ENCODE results near the gene GREB1L.
"Not testable (repeated sequence)": the region's sequence is repeated elsewhere in the genome, so short reads cannot be mapped to it uniquely, and the experiment has no call there.

The GREB1L gene

GRCh38 chr18:21242141-21242779 lies at the start of gene GREB1L:
Gene GREB1L, plus strand, starts transcription at chr18:21242232. Its CDS starts 141,287 bp downstream, at chr18:21383519.
- DNase-seq = no peak

- DNase-seq = no peak
These were observed 49.8 kb upstream of the GREB1L start for GRCh38 chr18:21192308-21192624.

GRCh38 chr18:21194871-21195771 lies 46.9 kb upstream of the GREB1L start:
- DNase-seq = peak; percentile 14

GRCh38 chr18:21196426-21196825 lies 45.6 kb upstream of the GREB1L start:
- DNase-seq = no peak

GRCh38 chr18:21203126-21203525 lies 38.9 kb upstream of the GREB1L start:
- no peak for DNase-seq

- DNase-seq = no peak
These were observed 38.3 kb upstream of the GREB1L start for GRCh38 chr18:21203542-21204241.

GRCh38 chr18:21205695-21206094 lies 36.3 kb upstream of the GREB1L start:
- DNase-seq = no peak

- no peak for DNase-seq
These were observed 31.8 kb upstream of the GREB1L start for GRCh38 chr18:21210278-21210677.

- DNase-seq = no peak
These were observed 31.2 kb upstream of the GREB1L start for GRCh38 chr18:21210784-21211183.

GRCh38 chr18:21214409-21214808 lies 27.6 kb upstream of the GREB1L start:
- not testable (repeated sequence) for DNase-seq

- DNase-seq = no peak
These were observed 26.5 kb upstream of the GREB1L start for GRCh38 chr18:21215490-21215889.

GRCh38 chr18:21218862-21219261 lies 23.2 kb upstream of the GREB1L start:
- no peak for DNase-seq

- DNase-seq = no peak
These were observed 11.6 kb upstream of the GREB1L start for GRCh38 chr18:21230436-21230835.

GRCh38 chr18:21241301-21242048 lies 557 bp upstream of the GREB1L start:
- DNase-seq = no peak

- DNase-seq = no peak
These were observed 859 bp downstream of the GREB1L start for GRCh38 chr18:21242780-21243401.

GRCh38 chr18:21254576-21254975 lies 12.5 kb downstream of the GREB1L start:
- DNase-seq = no peak

- no peak for DNase-seq
These were observed 13.2 kb downstream of the GREB1L start for GRCh38 chr18:21255211-21255610.

GRCh38 chr18:21257386-21257785 lies 15.4 kb downstream of the GREB1L start:
- DNase-seq = no peak

- no peak for DNase-seq
These were observed 18.6 kb downstream of the GREB1L start for GRCh38 chr18:21260621-21261020.

- no peak for DNase-seq
These were observed 19.3 kb downstream of the GREB1L start for GRCh38 chr18:21261352-21261751.

- DNase-seq = no peak
These were observed 20.2 kb downstream of the GREB1L start for GRCh38 chr18:21262244-21262643.

- no peak for DNase-seq
These were observed 20.9 kb downstream of the GREB1L start for GRCh38 chr18:21262979-21263378.

GRCh38 chr18:21264651-21265050 lies 22.6 kb downstream of the GREB1L start:
- no peak for DNase-seq
